SK-N-MC (cell line): ENCODE data around the gene PHOSPHO1.

Experiments
- DNase-seq: peaks from one replicate; pipeline ENCODE4 v3.0.0-alpha.2; 2011; ENCODE audit warnings: low read depth, low spot score
- H3K27ac ChIP-seq: fragments of 200-600 bp; sonication (generic); 2 replicates; pipeline ENCODE4 v1.5.1; 2016; ENCODE audit warnings: mixed run types
- H3K36me3 ChIP-seq: fragments of 200-600 bp; sonication (generic); 2 replicates; pipeline ENCODE4 v1.6.1; 2017; ENCODE audit warnings: antibody characterized with exemption, low read length, mixed read lengths; ENCODE audit not compliant: insufficient read depth
- H3K4me3 ChIP-seq: fragments of 200-600 bp; sonication (generic); 2 replicates; pipeline ENCODE4 v1.5.1; 2016
- H3K9ac ChIP-seq: fragments of 200-600 bp; sonication (generic); 2 replicates; pipeline ENCODE4 v1.8.0; 2017; ENCODE audit warnings: mixed run types, mixed read lengths; ENCODE audit not compliant: insufficient read length
- H3K9me3 ChIP-seq: fragments of 200-600 bp; sonication (generic); 2 replicates; pipeline ENCODE4 v1.6.1; 2017; ENCODE audit warnings: low read depth, mild to moderate bottlenecking, antibody characterized with exemption, low read length, moderate library complexity, mixed read lengths
- EZH2 ChIP-seq: fragments of 200-600 bp; sonication (generic); IDR thresholded peaks from one replicate; pipeline ENCODE4 v1.6.1; 2017; ENCODE audit warnings: antibody characterized with exemption
- FOXP2 ChIP-seq: optimal IDR thresholded peaks from 2 replicates; pipeline ENCODE3; 2011; ENCODE audit warnings: mild to moderate bottlenecking, moderate library complexity; ENCODE audit not compliant: insufficient read depth; ENCODE audit errors: extremely low read length, control extremely low read depth
- POLR2AphosphoS5 ChIP-seq: IDR thresholded peaks from 2 replicates; pipeline ENCODE4 v1.6.1; 2012; ENCODE audit warnings: mild to moderate bottlenecking, low read depth, low read length, borderline replicate concordance

The PHOSPHO1 gene

GRCh38 chr17:49260817-49261291 is 30.3 kb upstream of the PHOSPHO1 start:
- no peak overlapping the region for H3K9ac ChIP-seq

GRCh38 chr17:49260011-49260816 is 29.6 kb upstream of the PHOSPHO1 start:
- TF ChIP-seq POLR2AphosphoS5: no peak
- TF ChIP-seq FOXP2: no peak
- TF ChIP-seq EZH2: no peak
- Histone ChIP-seq H3K9ac (peak overlapping the region; percentile 57), H3K9me3 (no peaks in the 10 kb centered on the region), H3K27ac (peak overlapping the region; percentile 46; the same call in 1 of the 2 replicates), H3K36me3 (no peaks in the 10 kb centered on the region), H3K4me3 (peak overlapping the region; percentile 45)
- no peak for DNase-seq

More at GRCh38 chr17:49260817-49261291, 30.3 kb upstream of the PHOSPHO1 start:
- Histone ChIP-seq H3K36me3 (no peaks in the 10 kb centered on the region), H3K9me3 (no peaks in the 10 kb centered on the region), H3K27ac (no peak overlapping the region), H3K4me3 (peak overlapping the region; percentile 45)
- TF ChIP-seq POLR2AphosphoS5 (no peak), EZH2 (no peak), FOXP2 (no peak)
- no peak for DNase-seq

- peak overlapping the region; percentile 57 for H3K9ac ChIP-seq
- peak overlapping the region; percentile 46; the same call in 1 of the 2 replicates for H3K27ac ChIP-seq
- no peak for DNase-seq
Measured at GRCh38 chr17:49259663-49260010, 29.1 kb upstream of the PHOSPHO1 start.

GRCh38 chr17:49258394-49258793 is 27.8 kb upstream of the PHOSPHO1 start:
- Histone ChIP-seq H3K9ac (no peak overlapping the region), H3K36me3 (no peaks in the 10 kb centered on the region), H3K4me3 (no peak overlapping the region), H3K27ac (no peak overlapping the region), H3K9me3 (no peaks in the 10 kb centered on the region)
- TF ChIP-seq EZH2: no peak
- no peak for TF ChIP-seq POLR2AphosphoS5
- no peak for TF ChIP-seq FOXP2
- no peak for DNase-seq

More at GRCh38 chr17:49259663-49260010, 29.1 kb upstream of the PHOSPHO1 start:
- TF ChIP-seq POLR2AphosphoS5: no peak
- no peak for TF ChIP-seq EZH2
- no peak for TF ChIP-seq FOXP2
- no peaks in the 10 kb centered on the region for H3K36me3 ChIP-seq
- H3K4me3 ChIP-seq: peak overlapping the region; percentile 45
- no peaks in the 10 kb centered on the region for H3K9me3 ChIP-seq

GRCh38 chr17:49255125-49255524 is 24.5 kb upstream of the PHOSPHO1 start:
- H3K9ac ChIP-seq: no peak overlapping the region

GRCh38 chr17:49254066-49254465 is 23.5 kb upstream of the PHOSPHO1 start:
- TF ChIP-seq FOXP2 (no peak), POLR2AphosphoS5 (no peak), EZH2 (no peak)
- H3K36me3 ChIP-seq: no peaks in the 10 kb centered on the region
- no peak overlapping the region for H3K4me3 ChIP-seq
- no peak overlapping the region for H3K27ac ChIP-seq
- H3K9ac ChIP-seq: no peak overlapping the region
- DNase-seq: no peak
- H3K9me3 ChIP-seq: no peaks in the 10 kb centered on the region

More at GRCh38 chr17:49255125-49255524, 24.5 kb upstream of the PHOSPHO1 start:
- TF ChIP-seq EZH2 (no peak), FOXP2 (no peak), POLR2AphosphoS5 (no peak)
- no peaks in the 10 kb centered on the region for H3K36me3 ChIP-seq
- no peak overlapping the region for H3K4me3 ChIP-seq
- H3K27ac ChIP-seq: no peak overlapping the region
- DNase-seq: no peak
- no peaks in the 10 kb centered on the region for H3K9me3 ChIP-seq

- Histone ChIP-seq H3K4me3 (no peak overlapping the region), H3K9me3 (no peaks in the 10 kb centered on the region), H3K9ac (no peak overlapping the region), H3K27ac (no peak overlapping the region), H3K36me3 (no peaks in the 10 kb centered on the region)
- DNase-seq: no peak
- TF ChIP-seq POLR2AphosphoS5: no peak
- no peak for TF ChIP-seq FOXP2
- no peak for TF ChIP-seq EZH2
Measured at GRCh38 chr17:49252148-49252695, 21.6 kb upstream of the PHOSPHO1 start.

- no peak for TF ChIP-seq FOXP2
- TF ChIP-seq POLR2AphosphoS5: no peak
- TF ChIP-seq EZH2: no peak
- H3K9me3 ChIP-seq: no peaks in the 10 kb centered on the region
- no peak for DNase-seq
Measured at GRCh38 chr17:49249890-49250522, 19.4 kb upstream of the PHOSPHO1 start.

More at GRCh38 chr17:49249890-49250522, 19.4 kb upstream of the PHOSPHO1 start:
- Histone ChIP-seq H3K36me3 (no peaks in the 10 kb centered on the region), H3K27ac (no peak overlapping the region), H3K9ac (no peak overlapping the region), H3K4me3 (no peak overlapping the region)
